ENCODE results near the gene DAPL1.

Gene DAPL1

GRCh38 chr2:158795195-158795924 lies at the start of gene DAPL1:
TSS of gene DAPL1 (plus strand) at chr2:158795317. CDS start at chr2:158795373, 56 bp downstream.
- no peak for DNase-seq (ENCODE audit: low read depth)

- no peak for DNase-seq (ENCODE audit: low read depth)
Measured at GRCh38 chr2:158745866-158746382, 49.2 kb upstream of the DAPL1 start.

GRCh38 chr2:158746488-158746887 lies 48.6 kb upstream of the DAPL1 start:
- DNase-seq (ENCODE audit: low read depth) = no peak

- no peak for DNase-seq (ENCODE audit: low read depth)
Measured at GRCh38 chr2:158747281-158747680, 47.8 kb upstream of the DAPL1 start.

- DNase-seq (ENCODE audit: low read depth) = no peak
Measured at GRCh38 chr2:158748926-158749590, 46.1 kb upstream of the DAPL1 start.

- no peak for DNase-seq (ENCODE audit: low read depth)
Measured at GRCh38 chr2:158750458-158751125, 44.5 kb upstream of the DAPL1 start.

GRCh38 chr2:158753641-158754611 lies 41.2 kb upstream of the DAPL1 start:
- DNase-seq (ENCODE audit: low read depth) = peak; percentile 60

GRCh38 chr2:158755310-158756087 lies 39.6 kb upstream of the DAPL1 start:
- no peak for DNase-seq (ENCODE audit: low read depth)

- no peak for DNase-seq (ENCODE audit: low read depth)
Measured at GRCh38 chr2:158756331-158756730, 38.8 kb upstream of the DAPL1 start.

- DNase-seq (ENCODE audit: low read depth) = peak; percentile 75
Measured at GRCh38 chr2:158756976-158757375, 38.1 kb upstream of the DAPL1 start.

GRCh38 chr2:158760887-158761286 lies 34.2 kb upstream of the DAPL1 start:
- no peak for DNase-seq (ENCODE audit: low read depth)

GRCh38 chr2:158761621-158762020 lies 33.5 kb upstream of the DAPL1 start:
- DNase-seq (ENCODE audit: low read depth) = peak; percentile 65

- no peak for DNase-seq (ENCODE audit: low read depth)
Measured at GRCh38 chr2:158762336-158762735, 32.8 kb upstream of the DAPL1 start.

GRCh38 chr2:158766524-158766923 lies 28.6 kb upstream of the DAPL1 start:
- no peak for DNase-seq (ENCODE audit: low read depth)

GRCh38 chr2:158772306-158773078 lies 22.6 kb upstream of the DAPL1 start:
- DNase-seq (ENCODE audit: low read depth) = no peak

- DNase-seq (ENCODE audit: low read depth) = no peak
Measured at GRCh38 chr2:158773121-158773520, 22.0 kb upstream of the DAPL1 start.

GRCh38 chr2:158774681-158775080 lies 20.4 kb upstream of the DAPL1 start:
- DNase-seq (ENCODE audit: low read depth) = no peak

- DNase-seq (ENCODE audit: low read depth) = no peak
Measured at GRCh38 chr2:158775273-158776027, 19.7 kb upstream of the DAPL1 start.

- DNase-seq (ENCODE audit: low read depth) = no peak
Measured at GRCh38 chr2:158776231-158776630, 18.9 kb upstream of the DAPL1 start.
